Mucosa of gallbladder (tissue), 1 donor: ENCODE results near the gene MLKL. TPM values are rescaled to one million over a fixed set of nuclear protein-coding genes. Genes with fewer than 3 reads are reported as not detected.
A peak's percentile ranks its signal among the peaks of the same experiment; 100 is the strongest.
"Not testable (repeated sequence)": the region's sequence is repeated elsewhere in the genome, so short reads cannot be mapped to it uniquely, and the experiment has no call there.

Source experiments
- DNase-seq: peaks from one replicate; pipeline ENCODE4 v3.0.0-alpha.2; 2020; ENCODE audit warnings: low spot score
- total RNA-seq: library from RNA; stranded (reverse); gene quantifications from one replicate; pipeline ENCODE4 v1.2.1, GENCODE V29; 2021
- donor health status: DM: no; HTN: no; CAD: no.

Gene MLKL
- total RNA-seq, 1 donor from 2014 or later: 12.8 TPM

GRCh38 chr16:74699666-74700065 is 996 bp downstream of the MLKL start:
- DNase-seq: no peak

GRCh38 chr16:74698222-74698621 is 2.4 kb downstream of the MLKL start:
- no peak for DNase-seq

GRCh38 chr16:74695450-74696422 is 4.9 kb downstream of the MLKL start:
- DNase-seq: peak; percentile 90

GRCh38 chr16:74691093-74691855 is 9.4 kb downstream of the MLKL start:
- no peak for DNase-seq

GRCh38 chr16:74682556-74682955 is 18.1 kb downstream of the MLKL start:
- no peak for DNase-seq

GRCh38 chr16:74680681-74681080 is 20.0 kb downstream of the MLKL start:
- DNase-seq: no peak

- no peak for DNase-seq
Measured at GRCh38 chr16:74679983-74680382, 20.7 kb downstream of the MLKL start.

GRCh38 chr16:74677868-74678267 is 22.8 kb downstream of the MLKL start:
- no peak for DNase-seq

GRCh38 chr16:74673876-74674275 is 26.8 kb downstream of the MLKL start:
- no peak for DNase-seq

- DNase-seq: not testable (repeated sequence)
Measured at GRCh38 chr16:74668877-74669276, 31.8 kb downstream of the MLKL start.

GRCh38 chr16:74667255-74667700 is 33.4 kb downstream of the MLKL start:
- peak; percentile 18 for DNase-seq

- DNase-seq: peak; percentile 99
Measured at GRCh38 chr16:74666425-74667254, 34.0 kb downstream of the MLKL start, which contains the start of gene RFWD3. Gene RFWD3, minus strand, starts transcription at chr16:74666877. Its CDS starts 5,428 bp downstream, at chr16:74661449.

GRCh38 chr16:74666010-74666421 is 34.6 kb downstream of the MLKL start:
- DNase-seq: no peak

GRCh38 chr16:74661064-74661463 is 39.6 kb downstream of the MLKL start:
- no peak for DNase-seq

GRCh38 chr16:74660383-74660782 is 40.3 kb downstream of the MLKL start:
- no peak for DNase-seq

GRCh38 chr16:74659041-74659440 is 41.6 kb downstream of the MLKL start:
- DNase-seq: no peak

- DNase-seq: no peak
Measured at GRCh38 chr16:74657870-74658642, 42.6 kb downstream of the MLKL start.

- DNase-seq: no peak
Measured at GRCh38 chr16:74654536-74655050, 46.1 kb downstream of the MLKL start.

- DNase-seq: not testable (repeated sequence)
Measured at GRCh38 chr16:74652883-74653282, 47.8 kb downstream of the MLKL start.

GRCh38 chr16:74652249-74652648 is 48.4 kb downstream of the MLKL start:
- DNase-seq: no peak

GRCh38 chr16:74651841-74652240 is 48.8 kb downstream of the MLKL start:
- DNase-seq: no peak
